Measurements from ENCODE around the gene GNB1. TPM values are rescaled to one million over a fixed set of nuclear protein-coding genes. Genes with fewer than 3 reads are reported as not detected.

The GNB1 gene
- polyA plus RNA-seq, 1 of the 3 experiments (the other 2 are of a cell fraction): 355 TPM

- H3K4me3 ChIP-seq (ENCODE audit: low read depth in 2 of 2, low read length in 1 of 2): no peak overlapping the region
- peaks cover 25% of the 10 kb centered on the region for H3F3A ChIP-seq (replicated peaks; ENCODE audit: insufficient read depth)
- TF ChIP-seq POLR2AphosphoS5 (IDR thresholded peaks at IDR 0.05; ENCODE audit: low read depth, low read length): no peak
- TF ChIP-seq JUND (IDR thresholded peaks at IDR 0.05): no peak
- TF ChIP-seq REST (IDR thresholded peaks at IDR 0.05; ENCODE audit: low read depth, low read length): no peak
- no peak for TF ChIP-seq RFX5 (IDR thresholded peaks at IDR 0.05; ENCODE audit: low read length)
- TF ChIP-seq USF2 (IDR thresholded peaks at IDR 0.05; ENCODE audit: borderline replicate concordance, low read depth, low read length): no peak
- no peak for TF ChIP-seq GATA2 (CRISPR knock-in tag; IDR thresholded peaks at IDR 0.05)
- no peak for TF ChIP-seq PBX3 (IDR thresholded peaks at IDR 0.05)
- TF ChIP-seq USF1 (IDR thresholded peaks at IDR 0.05; ENCODE audit: borderline replicate concordance, low read depth): no peak
- no peak for TF ChIP-seq TAF1 (IDR thresholded peaks at IDR 0.05; ENCODE audit: borderline replicate concordance, low read depth, low read length)
- TF ChIP-seq CTCF (IDR thresholded peaks at IDR 0.05): no peak
- no peak for TF ChIP-seq RXRA (IDR thresholded peaks at IDR 0.05; ENCODE audit: borderline replicate concordance, low read depth)
- no peak for TF ChIP-seq ZBTB33 (IDR thresholded peaks at IDR 0.05; ENCODE audit: borderline replicate concordance, low read depth)
- TF ChIP-seq TCF12 (IDR thresholded peaks at IDR 0.05): no peak
- no peak for TF ChIP-seq FOSL2 (IDR thresholded peaks at IDR 0.05; ENCODE audit: borderline replicate concordance, low read depth)
- no peak for TF ChIP-seq IRF3 (IDR thresholded peaks at IDR 0.05; ENCODE audit: low read depth, low read length)
- CTCF ChIA-PET: interaction anchor here (1.0 kb wide), 1 partner anchor 8 kb away, joined by 3 read pairs; no protein-coding TSS in a partner anchor
- peaks cover 0 to 14% of the 10 kb centered on the region in 2 experiments; a peak in 1 of 4 replicates for H3K4me1 ChIP-seq (ENCODE audit: control insufficient read depth in 1 of 2, insufficient read depth in 2 of 2, low read depth in 1 of 2, low read length in 1 of 2)
- no peaks in the 10 kb centered on the region for H3K9me3 ChIP-seq
- peaks cover 100% of the 10 kb centered on the region for H3K79me2 ChIP-seq (ENCODE audit: insufficient read depth)
- H2AFZ ChIP-seq (ENCODE audit: low read depth): no peak overlapping the region
- H3K9me2 ChIP-seq: no peaks in the 10 kb centered on the region
- no peak for DNase-seq
- no peak overlapping the region for H3K4me2 ChIP-seq
- POLR2A ChIA-PET: no interaction called here
- H3K9ac ChIP-seq: no peak overlapping the region
- 88% methylated on average over 3 of the region's 3 CpGs for WGBS (ENCODE audit: low lambda C conversion rate)
- H4K20me1 ChIP-seq (ENCODE audit: insufficient read depth): peaks cover 100% of the 10 kb centered on the region
- no peaks in the 10 kb centered on the region for H3K27me3 ChIP-seq (ENCODE audit: insufficient read depth)
- H3K36me3 ChIP-seq (replicated peaks in 1 of 2; ENCODE audit: control insufficient read depth in 1 of 2, insufficient read depth in 2 of 2, low read length in 1 of 2): no peaks in the 10 kb centered on the region
- no peak overlapping the region for H3K27ac ChIP-seq (ENCODE audit: low read depth in 2 of 2, low read length in 1 of 2)
Observed at GRCh38 chr1:1867164-1867563, 23.7 kb downstream of the GNB1 start.
